Frontal cortex (tissue), 4 donors: Measurements from ENCODE around the gene STK33. TPM values are rescaled to one million over a fixed set of nuclear protein-coding genes. Genes with fewer than 3 reads are reported as not detected.
A peak's percentile ranks its signal among the peaks of the same experiment; 100 is the strongest.

Experiments
- DNase-seq, 2 donors: peaks; one replicate each; pipeline ENCODE4 v3.0.0; 2012; ENCODE audit warnings: low spot score in 2 of 2
- FAIRE-seq: peaks from 2 replicates; lab custom pipeline; 2012; peaks lifted over from hg19 to GRCh38; lab: Jason Lieb, UNC
- total RNA-seq: library from RNA; depleted of rRNA; stranded (reverse); fragments of >200 nt; gene quantifications from one replicate; pipeline ENCODE4 v1.2.3, GENCODE V29; 2014
- donor health status: control.
- donor health status: control.
- donor health status: control.

STK33 gene
- total RNA-seq, 1 donor from 2014 or later = 7.3 TPM

- FAIRE-seq (no peak), DNase-seq (no peak)
Observed at GRCh38 chr11:8604078-8604723, 10.2 kb upstream of the STK33 start.

GRCh38 chr11:8603696-8604077, 9.7 kb upstream of the STK33 start:
- no peak for FAIRE-seq
- DNase-seq = no peak

- no peak for FAIRE-seq
- no peak for DNase-seq
Observed at GRCh38 chr11:8601376-8602133, 7.5 kb upstream of the STK33 start.

DNA sequence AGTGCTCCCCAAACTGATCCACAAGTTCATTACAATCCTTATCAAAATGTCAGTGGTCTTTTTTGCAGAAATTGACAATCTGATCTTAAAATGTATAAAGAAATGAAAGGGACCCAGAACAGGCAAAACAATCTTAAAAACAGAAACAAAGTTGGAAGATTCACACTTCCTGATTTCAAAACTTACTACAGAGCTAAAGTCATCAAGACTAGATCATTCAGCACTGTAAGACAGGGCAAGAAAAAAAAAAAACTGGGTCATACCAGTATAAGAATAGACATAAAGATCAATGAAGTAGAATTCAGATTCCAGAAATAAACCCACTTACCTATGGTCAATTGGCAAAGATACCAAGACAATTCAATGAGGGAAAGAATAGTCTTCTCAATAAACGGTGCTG, 4.5 kb upstream of the STK33 start:
- DNase-seq (no peak), FAIRE-seq (no peak)

DNA sequence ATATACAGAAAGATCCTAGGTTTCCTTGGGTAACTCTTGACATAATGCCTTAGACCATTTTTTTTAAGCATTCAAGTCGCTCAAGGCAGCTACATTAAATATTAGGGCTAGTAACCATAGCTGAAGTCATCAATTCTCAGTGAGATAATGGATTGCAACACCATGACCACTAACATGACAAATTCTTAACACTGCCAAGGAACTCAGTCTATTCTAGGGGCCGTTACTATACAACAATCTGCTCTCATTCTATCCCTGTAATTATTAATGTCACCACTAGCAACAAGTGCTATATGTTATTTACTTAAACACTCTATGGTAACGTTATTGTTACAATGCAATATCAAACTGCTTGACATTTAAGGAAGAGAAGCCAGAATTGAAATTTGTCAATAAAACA, 3.2 kb upstream of the STK33 start:
- FAIRE-seq (no peak), DNase-seq (no peak)

- FAIRE-seq (no peak), DNase-seq (no peak)
Observed at GRCh38 chr11:8596504-8597046, 2.5 kb upstream of the STK33 start.

DNA sequence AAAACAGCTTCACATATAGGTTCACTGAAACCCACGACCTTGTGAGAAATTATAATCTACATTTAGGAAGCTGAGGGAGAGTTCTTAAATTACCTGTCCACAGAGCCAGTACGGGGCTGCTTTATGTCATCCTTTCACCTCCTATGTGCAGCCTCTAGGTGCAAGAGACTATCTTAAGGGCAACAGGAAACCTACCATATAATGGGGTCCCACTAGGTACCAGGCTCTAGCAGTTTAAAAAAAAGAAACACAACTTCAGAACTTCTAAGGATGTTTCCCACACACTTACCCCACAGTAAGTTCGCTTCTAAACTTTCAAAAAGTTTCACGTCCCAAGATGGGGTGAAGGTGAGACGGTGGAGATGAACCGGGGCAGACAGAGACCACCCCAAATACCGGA, 573 bp downstream of the STK33 start:
- peak in 1 of 2 donors; percentile 16 for DNase-seq
- no peak for FAIRE-seq

DNA sequence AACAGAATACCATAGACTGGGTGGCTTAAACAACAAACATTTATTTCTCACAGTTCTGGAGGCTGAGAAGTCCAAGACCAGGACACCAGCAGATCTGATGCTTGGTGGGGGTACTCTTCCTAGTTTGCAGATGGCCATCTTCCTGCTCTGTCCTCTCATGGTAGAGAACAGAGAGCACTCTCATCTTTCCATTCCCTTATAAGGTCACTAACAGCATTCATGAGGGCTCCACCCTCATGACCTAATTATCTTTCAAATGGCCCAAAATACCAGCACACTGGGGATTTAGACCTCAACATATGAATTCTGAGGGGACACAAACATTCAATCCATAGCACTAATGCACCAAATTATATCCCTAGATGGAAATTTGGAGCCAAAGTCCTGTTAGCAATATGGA, 6.1 kb downstream of the STK33 start:
- FAIRE-seq = no peak
- no peak for DNase-seq

GRCh38 chr11:8586805-8587204, 7.2 kb downstream of the STK33 start:
- DNase-seq (no peak), FAIRE-seq (no peak)

DNA sequence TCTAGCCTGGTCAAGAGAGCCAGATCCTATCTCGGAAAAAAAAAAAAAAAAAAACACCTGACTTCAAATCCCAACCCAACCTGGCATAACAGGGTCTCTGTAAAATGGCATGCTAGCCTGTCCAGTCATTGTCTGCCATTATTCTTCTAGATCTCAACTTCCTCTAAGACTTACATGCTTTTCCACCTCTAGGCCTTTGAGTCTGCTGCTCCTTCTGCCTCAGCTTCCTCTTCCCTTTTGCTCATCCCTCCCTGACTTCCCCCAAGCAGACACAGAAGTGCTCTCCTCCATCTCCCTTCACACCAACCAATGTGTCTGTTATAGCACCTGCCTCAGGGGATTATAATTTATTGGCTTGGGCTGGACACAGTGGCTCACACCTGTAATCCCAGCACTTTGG, 7.8 kb downstream of the STK33 start:
- FAIRE-seq (no peak), DNase-seq (no peak)

DNA sequence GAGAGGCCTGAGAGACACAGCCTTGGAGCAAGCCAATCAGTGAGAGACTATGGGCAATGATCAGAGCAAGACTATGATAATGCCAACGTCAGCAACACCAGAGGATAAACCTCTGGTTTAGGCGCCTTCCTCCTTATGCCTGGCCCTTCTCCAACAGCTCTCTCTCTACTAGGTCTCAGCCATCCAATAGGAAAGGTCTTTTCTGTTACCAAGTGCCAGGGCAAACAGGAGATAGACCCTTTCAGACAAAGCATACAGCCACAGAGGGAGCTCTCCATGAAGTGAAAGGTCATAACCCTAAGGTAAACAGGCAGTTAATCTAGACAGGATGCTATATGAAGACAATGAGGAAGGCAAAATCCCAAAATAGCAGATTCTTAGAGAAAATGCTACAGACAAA, 9.5 kb downstream of the STK33 start:
- no peak for DNase-seq
- no peak for FAIRE-seq

GRCh38 chr11:8584082-8584481, 9.9 kb downstream of the STK33 start:
- no peak for FAIRE-seq
- no peak for DNase-seq

DNA sequence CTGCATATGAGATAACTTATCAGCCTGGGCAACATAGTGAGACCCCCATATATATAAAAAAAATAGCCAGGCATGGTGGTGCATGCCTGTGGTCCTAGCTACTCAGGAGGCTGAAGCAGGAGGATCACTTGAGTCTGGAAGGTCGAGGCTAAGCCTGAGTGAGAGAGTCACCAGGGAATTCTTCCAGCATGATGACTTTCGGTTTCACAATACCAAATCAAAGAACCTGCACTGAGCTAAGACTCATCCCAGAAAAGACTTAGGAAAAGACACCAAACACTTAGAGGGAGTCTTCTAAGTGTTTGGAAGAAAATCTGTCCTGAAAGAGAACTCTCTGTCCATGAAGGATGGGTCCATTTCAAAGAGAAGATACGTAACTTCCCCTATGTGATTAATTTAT, 12.7 kb downstream of the STK33 start:
- FAIRE-seq = no peak
- no peak for DNase-seq

GRCh38 chr11:8577791-8578581, 16.0 kb downstream of the STK33 start:
- no peak for FAIRE-seq

GRCh38 chr11:8574798-8575197, 19.2 kb downstream of the STK33 start:
- no peak for DNase-seq
- no peak for FAIRE-seq

More at GRCh38 chr11:8577791-8578581, 16.0 kb downstream of the STK33 start:
- no peak for DNase-seq

GRCh38 chr11:8573777-8574176, 20.3 kb downstream of the STK33 start:
- no peak for DNase-seq
- FAIRE-seq = no peak

GRCh38 chr11:8567602-8568198, 26.3 kb downstream of the STK33 start:
- DNase-seq = no peak
- FAIRE-seq = no peak

DNA sequence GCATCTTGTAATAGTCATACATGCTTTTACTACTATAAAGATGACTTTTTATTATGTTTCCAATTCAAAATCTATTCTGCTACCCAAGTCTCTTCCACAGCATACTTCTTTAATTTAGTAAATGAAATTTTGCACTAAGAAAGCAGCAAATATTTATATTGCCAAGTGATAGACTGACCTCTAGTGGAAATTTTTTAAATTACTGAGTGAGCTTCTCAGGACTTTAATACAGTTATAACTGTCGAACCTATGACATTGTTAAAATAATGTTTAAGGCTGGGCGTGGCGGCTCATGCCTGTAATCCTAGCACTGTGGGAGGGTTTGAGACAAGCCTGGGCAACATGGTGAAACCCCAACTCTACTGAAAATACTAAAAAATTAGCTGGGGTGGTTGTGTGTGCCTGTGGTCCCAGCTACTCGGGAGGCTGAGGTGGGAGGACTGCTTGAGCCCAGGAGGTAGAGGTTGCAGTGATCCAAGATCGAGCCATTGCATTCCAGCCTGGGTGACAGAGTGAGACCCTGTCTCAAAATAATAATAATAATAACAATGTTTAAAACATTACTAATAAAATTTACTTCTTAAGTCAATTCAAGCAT, 27.3 kb downstream of the STK33 start:
- FAIRE-seq = peak; percentile 61
- peak in 1 of 2 donors; percentile 7 for DNase-seq

DNA sequence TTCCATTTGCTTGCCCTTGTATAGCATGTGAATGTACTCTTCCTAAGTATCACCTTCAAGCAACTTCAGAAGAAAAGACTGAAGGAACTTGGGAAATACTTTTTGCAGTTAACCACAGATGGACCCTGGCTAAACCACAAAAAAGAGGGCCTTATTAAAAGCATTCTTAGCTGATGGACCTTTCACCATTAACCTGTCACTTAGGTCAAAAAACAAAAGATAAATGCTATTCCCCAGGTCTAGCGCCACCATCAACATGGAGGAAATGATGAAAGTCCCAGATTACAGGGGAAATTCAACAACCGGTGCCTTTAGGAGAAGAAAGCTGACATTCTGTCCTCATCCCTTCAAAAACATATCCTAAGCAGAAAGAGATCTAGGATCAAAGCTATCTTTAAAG, 29.5 kb downstream of the STK33 start:
- FAIRE-seq (no peak), DNase-seq (no peak)

- FAIRE-seq (no peak), DNase-seq (no peak)
Observed at GRCh38 chr11:8561461-8561860, 32.6 kb downstream of the STK33 start.
